A673 (cell line): ENCODE measurements around the gene ZNF444.

Experiments used
- EZH2 ChIP-seq: fragments of 200-600 bp; sonication (generic); IDR thresholded peaks from 2 replicates; pipeline ENCODE4 v1.6.1; 2017; ENCODE audit warnings: borderline replicate concordance, low read depth, mild to moderate bottlenecking, mixed read lengths, antibody characterized with exemption, low read length; ENCODE audit not compliant: poor library complexity, severe bottlenecking
- TF ChIP-seq, protein P1 (sequence below): fragments of 300-800, 200-600 bp; sonication (generic); conservative IDR thresholded peaks from 2 replicates; pipeline ENCODE4 v1.5.1; 2017; ENCODE audit warnings: low read depth, mild to moderate bottlenecking, antibody characterized with exemption, low read length, moderate library complexity, mixed read lengths

DNA sequence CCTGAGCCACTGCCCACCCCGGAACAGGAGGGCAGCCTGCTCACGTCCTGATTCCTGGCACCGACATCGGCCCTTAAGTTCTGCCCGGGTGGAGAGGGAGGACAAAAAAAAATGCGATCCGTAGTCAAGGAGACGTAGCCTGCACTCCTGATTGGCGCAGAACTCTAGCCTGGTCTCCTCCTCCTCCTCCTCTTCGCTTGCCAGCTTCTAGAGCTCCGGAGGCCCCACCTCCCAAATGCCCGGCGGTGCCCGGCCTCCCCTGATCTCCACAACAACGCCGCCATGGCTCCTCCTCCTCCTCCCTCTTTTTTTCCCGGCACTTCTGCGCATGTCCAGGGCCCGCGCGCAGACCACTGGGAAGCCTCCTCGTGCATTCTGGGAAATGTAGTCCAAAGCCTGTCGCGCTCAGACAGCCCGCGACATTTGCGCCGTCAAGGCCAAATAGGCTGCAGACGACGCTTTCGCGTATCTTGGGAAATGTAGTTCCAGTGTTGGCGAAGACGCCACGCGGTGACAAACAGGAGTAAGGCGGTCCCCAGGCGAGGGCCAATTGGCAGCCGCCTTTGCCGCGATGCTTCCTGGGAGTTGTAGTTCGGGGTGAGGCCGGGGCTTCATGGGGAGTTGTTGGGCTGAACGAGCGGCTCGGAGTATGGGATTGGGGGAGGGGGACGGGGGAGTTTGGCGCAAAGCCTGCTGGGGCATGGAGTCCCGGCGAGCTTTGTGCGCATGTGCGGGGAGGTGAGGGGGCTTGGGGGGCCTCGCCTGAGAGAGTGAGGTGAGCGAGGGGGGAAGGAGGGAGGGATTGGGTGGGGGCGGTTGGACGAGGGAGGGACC lies at the start of gene ZNF444:
- TF ChIP-seq, protein P1, sequence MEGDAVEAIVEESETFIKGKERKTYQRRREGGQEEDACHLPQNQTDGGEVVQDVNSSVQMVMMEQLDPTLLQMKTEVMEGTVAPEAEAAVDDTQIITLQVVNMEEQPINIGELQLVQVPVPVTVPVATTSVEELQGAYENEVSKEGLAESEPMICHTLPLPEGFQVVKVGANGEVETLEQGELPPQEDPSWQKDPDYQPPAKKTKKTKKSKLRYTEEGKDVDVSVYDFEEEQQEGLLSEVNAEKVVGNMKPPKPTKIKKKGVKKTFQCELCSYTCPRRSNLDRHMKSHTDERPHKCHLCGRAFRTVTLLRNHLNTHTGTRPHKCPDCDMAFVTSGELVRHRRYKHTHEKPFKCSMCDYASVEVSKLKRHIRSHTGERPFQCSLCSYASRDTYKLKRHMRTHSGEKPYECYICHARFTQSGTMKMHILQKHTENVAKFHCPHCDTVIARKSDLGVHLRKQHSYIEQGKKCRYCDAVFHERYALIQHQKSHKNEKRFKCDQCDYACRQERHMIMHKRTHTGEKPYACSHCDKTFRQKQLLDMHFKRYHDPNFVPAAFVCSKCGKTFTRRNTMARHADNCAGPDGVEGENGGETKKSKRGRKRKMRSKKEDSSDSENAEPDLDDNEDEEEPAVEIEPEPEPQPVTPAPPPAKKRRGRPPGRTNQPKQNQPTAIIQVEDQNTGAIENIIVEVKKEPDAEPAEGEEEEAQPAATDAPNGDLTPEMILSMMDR: no peak
- TF ChIP-seq EZH2: no peak
